GM18505 (cell line): ENCODE data around the gene P2RX7.
"Not testable (repeated sequence)": the region's sequence is repeated elsewhere in the genome, so short reads cannot be mapped to it uniquely, and the experiment has no call there.

Source experiments
- ATAC-seq: cut with Tn5 transposase; IDR thresholded peaks from one replicate; pipeline ENCODE4 v1.9.1; 2021; ENCODE audit not compliant: unreplicated experiment
- POLR2A ChIP-seq: IDR thresholded peaks from 4 replicates; pipeline ENCODE4 v1.6.1; 2011; ENCODE audit warnings: borderline replicate concordance; ENCODE audit not compliant: insufficient read depth, insufficient read length; ENCODE audit errors: extremely low read depth

P2RX7 gene

GRCh38 chr12:121218588-121219352 lies 86.1 kb downstream of the P2RX7 start:
- TF ChIP-seq POLR2A, result no peak
- no peak for ATAC-seq

- no peak for TF ChIP-seq POLR2A
- no peak for ATAC-seq
Measured at GRCh38 chr12:121219353-121219986, 86.8 kb downstream of the P2RX7 start.

GRCh38 chr12:121222847-121223246 lies 90.2 kb downstream of the P2RX7 start:
- no peak for ATAC-seq

GRCh38 chr12:121223292-121224285 lies 90.9 kb downstream of the P2RX7 start:
- ATAC-seq, result no peak

More at GRCh38 chr12:121222847-121223246, 90.2 kb downstream of the P2RX7 start:
- TF ChIP-seq POLR2A, result no peak

GRCh38 chr12:121224591-121224990 lies 91.9 kb downstream of the P2RX7 start:
- no peak for TF ChIP-seq POLR2A
- no peak for ATAC-seq

More at GRCh38 chr12:121223292-121224285, 90.9 kb downstream of the P2RX7 start:
- TF ChIP-seq POLR2A, result no peak

- TF ChIP-seq POLR2A, result no peak
- ATAC-seq, result no peak
Measured at GRCh38 chr12:121226399-121226798, 93.7 kb downstream of the P2RX7 start.

GRCh38 chr12:121226871-121227270 lies 94.2 kb downstream of the P2RX7 start:
- not testable (repeated sequence) for ATAC-seq

GRCh38 chr12:121227294-121227693 lies 94.6 kb downstream of the P2RX7 start:
- ATAC-seq, result no peak
- TF ChIP-seq POLR2A, result peak; percentile 53

GRCh38 chr12:121228919-121229665 lies 96.4 kb downstream of the P2RX7 start:
- TF ChIP-seq POLR2A, result no peak

GRCh38 chr12:121229826-121230537 lies 97.3 kb downstream of the P2RX7 start:
- ATAC-seq, result not testable (repeated sequence)

More at GRCh38 chr12:121228919-121229665, 96.4 kb downstream of the P2RX7 start:
- no peak for ATAC-seq

GRCh38 chr12:121230538-121230907 lies 97.8 kb downstream of the P2RX7 start:
- no peak for ATAC-seq
- no peak for TF ChIP-seq POLR2A

GRCh38 chr12:121232163-121232562 lies 99.5 kb downstream of the P2RX7 start:
- no peak for ATAC-seq
- TF ChIP-seq POLR2A, result no peak
